HepG2 (cell line): ENCODE measurements around the gene KDM4F. TPM values are rescaled to one million over a fixed set of nuclear protein-coding genes. Genes with fewer than 3 reads are reported as not detected.

Experiments
- ATAC-seq: fragments of 200-7000 bp; cut with Tn5 transposase; 3 replicates; pipeline ENCODE4 v1.9.1; 2020; ENCODE audit warnings: mild to moderate bottlenecking, moderate library complexity
- BruUV-seq: library from RNA; stranded (reverse); fragments of 400-500 nt; replicated peaks from 2 replicates; lab custom pipeline; 2021; lab: Mats Ljungman, UMichigan
- CTCF ChIA-PET: fragments of 300-600 bp; formaldehyde crosslinking; extraction: SDS; loops from one replicate; lab custom pipeline; 2021; ENCODE audit warnings: low total read pairs, inconsistent platforms, low intra/inter-chr PET ratio; lab: Yijun Ruan, JAX
- POLR2A ChIA-PET: fragments of 350-600 bp; sonication (Branson Sonifier 250); formaldehyde crosslinking; loops from one replicate; lab custom pipeline; 2020; ENCODE audit warnings: antibody characterized with exemption, inconsistent platforms; lab: Yijun Ruan, JAX
- DNase-seq: peaks from one replicate; pipeline ENCODE4 v3.0.0-alpha.2; 2015; ENCODE audit warnings: low spot score
- FAIRE-seq: peaks from 3 replicates; lab custom pipeline; 2011; peaks lifted over from hg19 to GRCh38; lab: Jason Lieb, UNC
- H2AFZ ChIP-seq: one replicate; pipeline ENCODE4 v1.6.1; 2011; ENCODE audit warnings: low read length, inconsistent platforms
- H3K27ac ChIP-seq: fragments of 300-600 bp; 3 replicates; pipeline ENCODE4 v1.8.0; 2011; ENCODE audit warnings: mixed run types, mild to moderate bottlenecking, mixed read lengths, low read length, inconsistent platforms; ENCODE audit not compliant: insufficient read depth; ENCODE audit errors: extremely low read length
- H3K27me3 ChIP-seq, 2 experiments: fragments of 200-600 bp in 1 of 2; 2 replicates in 1 of 2; 3 replicates in 1 of 2; pipeline versions ENCODE4 v1.6.0 to v1.8.0; 2011; ENCODE audit warnings: low read length in 2 of 2, mild to moderate bottlenecking in 2 of 2, moderate library complexity in 2 of 2, inconsistent platforms in 1 of 2; ENCODE audit not compliant: insufficient read depth in 2 of 2, control insufficient read depth in 1 of 2
- H3K36me3 ChIP-seq, 2 experiments: fragments of 200-600 bp in 1 of 2; replicated peaks in 1 of 2; 2 replicates in 1 of 2; 3 replicates in 1 of 2; pipeline versions ENCODE4 v1.5.1 to v1.8.0; 2011; ENCODE audit warnings: low read length in 2 of 2, inconsistent platforms in 1 of 2; ENCODE audit not compliant: insufficient read depth in 2 of 2, control insufficient read depth in 1 of 2
- H3K4me1 ChIP-seq: 2 replicates; pipeline ENCODE4 v1.5.1; 2012; ENCODE audit warnings: low read length, inconsistent platforms; ENCODE audit not compliant: insufficient read depth
- H3K4me2 ChIP-seq: 2 replicates; pipeline ENCODE4 v1.6.0; 2011; ENCODE audit warnings: low read depth, low read length, inconsistent platforms
- H3K4me3 ChIP-seq, 3 experiments: fragments of 200-600 bp in 1 of 3; sonication (generic), shearing (Covaris generic) in 1 of 3; replicated peaks in 1 of 3; 2 replicates each; pipeline ENCODE4 v1.5.1; 2011 to 2016; ENCODE audit warnings: low read length in 3 of 3, inconsistent platforms in 2 of 3, low read depth in 2 of 3, mild to moderate bottlenecking in 2 of 3, control low read depth in 1 of 3, mixed read lengths in 1 of 3; ENCODE audit not compliant: insufficient read depth in 1 of 3
- H3K79me2 ChIP-seq: one replicate; pipeline ENCODE4 v1.6.1; 2011; ENCODE audit warnings: low read length, inconsistent platforms; ENCODE audit not compliant: insufficient read depth
- H3K9ac ChIP-seq: 2 replicates; pipeline ENCODE4 v1.6.0; 2011; ENCODE audit warnings: mild to moderate bottlenecking, low read depth, low read length, inconsistent platforms; ENCODE audit not compliant: insufficient read depth
- H3K9me3 ChIP-seq: 2 replicates; pipeline ENCODE4 v1.5.1; 2012; ENCODE audit warnings: mild to moderate bottlenecking, low read length
- H4K20me1 ChIP-seq: 2 replicates; pipeline ENCODE4 v1.6.0; 2011; ENCODE audit warnings: inconsistent platforms, mild to moderate bottlenecking, low read length, moderate library complexity; ENCODE audit not compliant: insufficient read depth
- ADNP ChIP-seq: sonication (generic); formaldehyde crosslinking; IDR thresholded peaks from 2 replicates; pipeline ENCODE4 v1.4.0; 2020; ENCODE audit warnings: missing genetic modification reagents
- CENPBD1 ChIP-seq: sonication (generic); formaldehyde crosslinking; IDR thresholded peaks from 2 replicates; pipeline ENCODE4 v1.8.0; 2022; ENCODE audit warnings: missing genetic modification reagents, low read depth, mild to moderate bottlenecking, borderline replicate concordance
- CREBL2 ChIP-seq: sonication (generic); formaldehyde crosslinking; IDR thresholded peaks from 2 replicates; pipeline ENCODE4 v1.8.1; 2023; ENCODE audit warnings: missing genetic modification reagents, mild to moderate bottlenecking, borderline replicate concordance
- FOXA1 ChIP-seq, 2 experiments: fragments of 450-650 bp in 1 of 2; sonication (generic) in 1 of 2; formaldehyde crosslinking in 1 of 2; IDR thresholded peaks; 2 replicates each; pipeline versions ENCODE4 v1.4.0 to v1.6.1; 2016 to 2020; ENCODE audit warnings: missing genetic modification reagents in 1 of 2
- GATAD2A ChIP-seq: IDR thresholded peaks from 2 replicates; pipeline ENCODE4 v1.6.1; 2016
- HNF4G ChIP-seq, 2 experiments: sonication (generic) in 1 of 2; formaldehyde crosslinking in 1 of 2; IDR thresholded peaks; 2 replicates each; pipeline versions ENCODE4 v1.4.0 to v1.6.1; 2011 to 2020; ENCODE audit warnings: borderline replicate concordance in 2 of 2, low read depth in 2 of 2, mild to moderate bottlenecking in 2 of 2, low read length in 1 of 2, missing genetic modification reagents in 1 of 2, moderate library complexity in 1 of 2
- HNRNPUL1 ChIP-seq: fragments of 200-400 bp; formaldehyde crosslinking; IDR thresholded peaks from 2 replicates; pipeline ENCODE4 v1.6.1; 2017; ENCODE audit warnings: low read depth, mild to moderate bottlenecking, low read length, moderate library complexity
- LBX2 ChIP-seq: sonication (generic); formaldehyde crosslinking; IDR thresholded peaks from 2 replicates; pipeline ENCODE4 v1.5.0; 2020; ENCODE audit warnings: missing genetic modification reagents, mild to moderate bottlenecking, borderline replicate concordance
- NPAS2 ChIP-seq: sonication (generic); formaldehyde crosslinking; IDR thresholded peaks from 2 replicates; pipeline ENCODE4 v1.8.0; 2022; ENCODE audit warnings: mild to moderate bottlenecking, missing genetic modification reagents, borderline replicate concordance
- NRL ChIP-seq: sonication (generic); formaldehyde crosslinking; IDR thresholded peaks from 2 replicates; pipeline ENCODE4 v1.5.0; 2020; ENCODE audit warnings: missing genetic modification reagents, mild to moderate bottlenecking, moderate library complexity, borderline replicate concordance
- POLR2A ChIP-seq, 2 experiments: IDR thresholded peaks; 2 replicates each; pipeline ENCODE4 v1.6.1; 2011; ENCODE audit warnings: low read depth in 2 of 2, low read length in 2 of 2, mild to moderate bottlenecking in 1 of 2, moderate library complexity in 1 of 2; ENCODE audit not compliant: insufficient read depth in 1 of 2
- RCOR2 ChIP-seq: IDR thresholded peaks from 2 replicates; pipeline ENCODE4 v1.6.1; 2016; ENCODE audit warnings: missing biosample characterization, missing genetic modification reagents
- SMYD3 ChIP-seq: sonication (generic); formaldehyde crosslinking; IDR thresholded peaks from 2 replicates; pipeline ENCODE4 v1.8.1; 2023; ENCODE audit warnings: mild to moderate bottlenecking, missing genetic modification reagents
- SNAPC5 ChIP-seq: sonication (generic); formaldehyde crosslinking; IDR thresholded peaks from 2 replicates; pipeline ENCODE4 v1.8.1; 2023; ENCODE audit warnings: mild to moderate bottlenecking, missing genetic modification reagents, borderline replicate concordance
- ZBTB34 ChIP-seq: sonication (generic); formaldehyde crosslinking; IDR thresholded peaks from 2 replicates; pipeline ENCODE4 v1.8.0; 2022; ENCODE audit warnings: mild to moderate bottlenecking, missing genetic modification reagents
- ZBTB44 ChIP-seq: sonication (generic); formaldehyde crosslinking; IDR thresholded peaks from 2 replicates; pipeline ENCODE4 v1.4.0; 2020; ENCODE audit warnings: missing genetic modification reagents
- ZNF564 ChIP-seq: sonication (generic); formaldehyde crosslinking; IDR thresholded peaks from 2 replicates; pipeline ENCODE4 v1.8.1; 2023; ENCODE audit warnings: mild to moderate bottlenecking, missing genetic modification reagents
- ZSCAN5A ChIP-seq: sonication (generic); formaldehyde crosslinking; IDR thresholded peaks from 2 replicates; pipeline ENCODE4 v1.8.0; 2022; ENCODE audit warnings: mild to moderate bottlenecking, missing genetic modification reagents, borderline replicate concordance
- WGBS: methylation state at CpG from one replicate; pipeline ENCODE4 v1.1.6; 2017; ENCODE audit warnings: low lambda C conversion rate; 5-methylcytosine and 5-hydroxymethylcytosine counted together
- in situ Hi-C: cut with HindIII; loops from 2 replicates; pipeline ENCODE4 v1.10.0; 2017; ENCODE audit warnings: low pct_unique_long_range_greater_than_20kb; ENCODE audit not compliant: extremely low pct_ligation_motif_present
- intact Hi-C: fragments of 100-400 bp; cut with micrococcal nuclease; formaldehyde crosslinking; loops from one replicate; pipeline ENCODE4 v1.10.0; 2022; ENCODE audit not compliant: unreplicated experiment
- polyA plus RNA-seq, 8 experiments: library from polyadenylated mRNA; depleted of rRNA in 3 of 8; stranded (reverse) in 7 of 8; unstranded in 1 of 8; fragments of >200 nt; fragmentation: Illumina TruSeq in 4 of 8; extraction: Trizol in 4 of 8; gene quantifications; 2 replicates each; pipeline versions ENCODE4 v1.2.1 to v1.2.3, GENCODE V29; 2011 to 2016; ENCODE audit warnings: low read depth in 4 of 8, missing spikeins in 1 of 8, mixed read lengths in 1 of 8; ENCODE audit not compliant: insufficient read depth in 1 of 8
- total RNA-seq, 5 experiments: library from RNA; depleted of rRNA; stranded (reverse); fragments of >200 nt; fragmentation: Illumina TruSeq; extraction: Trizol; gene quantifications; 2 replicates each; pipeline ENCODE4 v1.2.3, GENCODE V29; 2016; ENCODE audit warnings: low read depth in 1 of 5

The KDM4F gene
- total and polyA plus RNA-seq, 2 of the 13 experiments (the other 11 are each of a cell fraction or from before 2014, with no cell fraction given): not detected

- in situ Hi-C loops (loop anchor here (10.0 kb wide), 1 partner anchor 638 kb away; no protein-coding TSS in a partner anchor), intact Hi-C loops (loop anchor here (1.0 to 10.0 kb wide), 2 partner anchors 83 to 552 kb away; partner anchors contain the start of gene C11orf97)
- H3K79me2 ChIP-seq: peaks cover 24% of the 10 kb centered on the region
- POLR2A ChIA-PET: interaction anchor here (1.0 to 3.5 kb wide), 12 partner anchors 13 to 1276 kb away, joined by 3 to 48 read pairs (median 6); partner anchors contain the start of genes CEP57, CWC15, ENDOD1 and FAM76B
- no peaks in the 10 kb centered on the region for H3K9me3 ChIP-seq
- no TSS peak for BruUV-seq
- H3K4me1 ChIP-seq: peaks cover 18% of the 10 kb centered on the region
- peak within 1 kb of the TSS; percentile 80 to 97 (median 93) for H3K4me3 ChIP-seq
- FAIRE-seq (no peak), ATAC-seq (peak; percentile 48), DNase-seq (no peak)
- H3K4me2 ChIP-seq: peak within 1 kb of the TSS; percentile 82
- CTCF ChIA-PET: no interaction called here
- WGBS: 0% methylated on average over 4 of the region's 4 CpGs
- peak within 1 kb of the TSS; percentile 94 for H3K9ac ChIP-seq
- peak within 1 kb of the TSS; percentile 76 for H2AFZ ChIP-seq
- peaks cover 3% of the 10 kb centered on the region; the same call in 1 of the 2 replicates for H4K20me1 ChIP-seq
- H3K36me3 ChIP-seq: no peaks in the 10 kb centered on the region
- H3K27me3 ChIP-seq: no peaks in the 10 kb centered on the region; a peak in 1 of 5 replicates
- peak within 1 kb of the TSS; percentile 93 for H3K27ac ChIP-seq
- no peak for TF ChIP-seq NPAS2 (CRISPR knock-in tag)
- no peak for TF ChIP-seq CENPBD1 (CRISPR knock-in tag)
- TF ChIP-seq FOXA1 (IDR thresholded peaks at IDR 0.05): no peak
- TF ChIP-seq FOXA1 (CRISPR knock-in tag; IDR thresholded peaks at IDR 0.05): no peak
- no peak for TF ChIP-seq HNF4G (IDR thresholded peaks at IDR 0.05; ENCODE audit: borderline replicate concordance, low read depth, low read length)
- TF ChIP-seq HNF4G (CRISPR knock-in tag; IDR thresholded peaks at IDR 0.05; ENCODE audit: borderline replicate concordance, low read depth): no peak
- TF ChIP-seq ZBTB34: 0 out of 2 replicates have a peak, but pooled peaks have one; percentile 42
- no peak for TF ChIP-seq HNRNPUL1
- TF ChIP-seq CREBL2 (CRISPR knock-in tag): no peak
- 0 out of 2 replicates have a peak, but pooled peaks have one; percentile 27 for TF ChIP-seq SMYD3 (CRISPR knock-in tag)
- peak; percentile 34; the same call in 1 of the 2 replicates for TF ChIP-seq SNAPC5 (CRISPR knock-in tag)
- peak in 1 of 2 experiments; percentile 28; a peak in 1 of 4 replicates for TF ChIP-seq POLR2A (IDR thresholded peaks at IDR 0.05; ENCODE audit: insufficient read depth in 1 of 2, low read depth in 2 of 2, low read length in 2 of 2)
- no peak for TF ChIP-seq ZBTB44 (CRISPR knock-in tag)
- no peak for TF ChIP-seq NRL
- TF ChIP-seq RCOR2: no peak
- TF ChIP-seq ZNF564 (CRISPR knock-in tag): no peak
- no peak for TF ChIP-seq GATAD2A (CRISPR knock-in tag)
- no peak for TF ChIP-seq LBX2
- TF ChIP-seq ZSCAN5A: 0 out of 2 replicates have a peak, but pooled peaks have one; percentile 68
- TF ChIP-seq ADNP (CRISPR knock-in tag): no peak
Measured at GRCh38 chr11:95066716-95067038, 17.5 kb downstream of the KDM4F start, which contains the start of gene SRSF8. TSS of gene SRSF8 (plus strand) at chr11:95066919. CDS start at chr11:95067227, 308 bp downstream.
